NCI-H1436 treated with DMSO at 0.1 percent for 48 hours (cell line): Measurements from ENCODE around the gene CBLB.
"Not testable (repeated sequence)": the region's sequence is repeated elsewhere in the genome, so short reads cannot be mapped to it uniquely, and the experiment has no call there.

Experiments used
- DNase-seq: peaks from one replicate; lab custom pipeline; 2025; lab: John Stamatoyannopoulos, UW

The CBLB gene

GRCh38 chr3:105755121-105755886 is 113.5 kb downstream of the CBLB start:
- DNase-seq, result no peak

DNA sequence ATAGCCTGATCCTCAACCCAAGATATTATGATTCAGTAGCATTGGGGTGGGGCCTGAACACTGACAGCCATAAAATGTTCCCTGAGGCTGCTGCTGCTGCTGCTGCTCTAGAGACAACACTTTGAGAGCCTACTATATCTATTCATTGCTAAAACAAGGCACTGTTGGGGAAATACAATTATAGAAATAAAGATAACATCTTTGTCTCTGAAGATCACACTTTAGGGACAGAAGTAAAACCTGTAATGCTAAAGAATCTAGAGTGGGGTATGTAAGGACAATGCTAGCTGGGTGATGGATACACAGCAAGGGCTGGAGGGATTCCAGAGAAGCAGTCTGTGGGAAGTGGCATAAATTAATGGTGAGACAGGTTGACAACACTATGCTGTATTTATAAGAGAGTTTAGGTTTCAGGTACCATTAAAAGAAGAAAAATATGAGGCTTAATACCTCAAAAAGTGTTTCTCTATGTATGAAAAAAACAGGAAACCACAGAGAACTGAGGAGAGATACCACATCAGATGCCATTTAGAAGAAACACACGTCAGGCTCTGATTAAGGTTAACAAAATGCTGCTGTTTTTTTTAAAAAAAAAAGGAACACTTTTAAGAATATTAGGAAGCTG is 115.9 kb downstream of the CBLB start:
- no peak for DNase-seq

DNA sequence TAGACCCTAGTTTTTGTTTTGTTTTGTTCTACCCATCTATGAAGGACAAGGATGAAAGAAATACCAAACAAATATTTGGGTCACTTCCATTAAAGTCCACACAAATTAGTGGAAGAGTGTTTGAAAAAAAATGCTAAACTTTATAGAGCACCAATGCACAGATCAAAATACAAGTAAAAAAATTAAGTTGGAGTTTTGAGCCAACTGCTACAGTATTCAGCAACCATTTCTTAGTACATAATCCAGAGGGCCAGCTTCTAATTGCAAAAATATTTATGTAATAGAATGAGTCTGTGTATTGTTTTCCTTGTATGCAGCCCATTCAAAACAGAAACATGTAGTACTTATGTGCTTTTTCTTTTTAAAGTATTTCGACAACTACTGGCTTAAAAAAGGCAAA is 121.1 kb downstream of the CBLB start:
- DNase-seq, result no peak

- DNase-seq, result no peak
Observed at GRCh38 chr3:105747060-105747541, 121.7 kb downstream of the CBLB start.

DNA sequence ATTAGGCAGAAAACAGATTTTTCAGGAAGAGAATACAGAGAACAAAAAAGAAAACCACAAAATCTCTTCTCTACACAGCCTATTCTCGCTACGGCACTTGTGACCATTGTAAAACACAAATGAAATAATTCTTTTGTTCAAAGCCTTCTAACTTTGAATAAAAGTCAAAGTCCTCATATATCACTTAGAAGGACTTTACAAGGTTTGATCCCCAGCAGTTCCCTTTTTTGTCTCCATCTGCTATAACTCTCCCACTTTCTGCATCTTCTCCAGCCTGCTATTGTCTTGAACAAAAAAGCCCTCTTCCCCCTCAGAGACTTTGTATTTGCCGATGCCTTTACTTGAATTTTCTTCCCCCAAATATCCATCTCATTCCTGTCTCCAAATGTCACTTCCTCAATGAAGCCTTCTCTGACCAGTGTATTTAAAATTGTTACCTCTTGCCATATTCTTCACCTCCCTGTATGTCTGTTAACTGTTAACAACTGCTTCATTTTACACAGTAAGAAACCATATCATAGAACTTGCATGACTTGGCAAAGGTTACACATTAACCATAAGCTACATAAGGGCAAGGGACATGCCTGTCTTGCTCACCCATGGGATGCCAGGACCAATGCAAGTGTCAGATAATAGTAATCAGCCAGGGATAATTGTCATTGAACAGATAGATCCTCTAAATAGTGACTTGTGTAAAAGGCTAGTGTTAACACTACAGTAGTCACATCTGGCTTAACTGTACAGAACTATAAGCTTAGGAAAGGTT is 122.4 kb downstream of the CBLB start:
- no peak for DNase-seq

- DNase-seq, result no peak
Observed at GRCh38 chr3:105745046-105745445, 123.8 kb downstream of the CBLB start.

GRCh38 chr3:105744202-105744601 is 124.6 kb downstream of the CBLB start:
- no peak for DNase-seq

DNA sequence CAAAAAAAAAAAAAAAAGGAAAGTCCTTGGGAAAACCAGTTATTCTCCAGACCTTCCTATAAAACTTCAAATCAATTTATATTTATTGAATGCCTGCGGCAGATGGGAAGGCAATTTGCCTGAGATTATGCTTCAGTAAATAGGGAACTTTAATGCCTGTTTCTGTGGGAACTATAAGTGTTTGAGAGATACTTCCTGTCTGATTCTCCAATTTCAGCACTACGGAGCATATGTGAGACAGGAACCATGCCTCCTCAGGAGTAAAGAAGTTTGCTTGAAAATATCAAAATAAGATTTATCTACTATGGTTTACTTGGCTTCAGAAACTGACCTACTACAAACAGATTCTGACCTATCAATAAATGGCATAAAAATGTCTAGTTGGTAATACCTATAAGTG is 135.5 kb downstream of the CBLB start:
- DNase-seq, result no peak

- no peak for DNase-seq
Observed at GRCh38 chr3:105731686-105732085, 137.1 kb downstream of the CBLB start.

DNA sequence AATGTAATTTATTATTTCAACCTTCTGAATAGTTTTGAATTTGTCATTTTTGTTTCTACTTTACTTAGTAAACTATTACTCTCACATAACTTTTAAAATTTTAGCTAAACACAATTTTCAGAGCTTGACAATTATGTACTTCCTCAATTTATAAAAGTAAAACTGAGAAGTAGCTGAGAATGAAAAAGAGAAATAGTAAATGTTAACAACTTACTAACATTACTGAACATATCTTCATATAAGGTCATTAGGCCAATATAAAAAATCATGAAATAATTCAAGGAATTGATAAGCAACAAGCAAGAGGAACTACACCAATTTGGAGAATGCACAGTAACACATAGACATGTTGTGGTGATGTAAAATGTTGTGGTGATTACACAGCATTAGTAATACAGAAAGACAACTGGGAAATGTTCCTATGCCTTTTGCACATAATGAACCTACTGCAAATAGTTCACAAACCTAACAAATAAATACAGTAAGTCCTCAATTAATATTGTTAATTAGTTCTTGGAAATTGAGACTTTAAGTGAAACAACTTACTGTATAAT is 137.9 kb downstream of the CBLB start:
- DNase-seq, result no peak

DNA sequence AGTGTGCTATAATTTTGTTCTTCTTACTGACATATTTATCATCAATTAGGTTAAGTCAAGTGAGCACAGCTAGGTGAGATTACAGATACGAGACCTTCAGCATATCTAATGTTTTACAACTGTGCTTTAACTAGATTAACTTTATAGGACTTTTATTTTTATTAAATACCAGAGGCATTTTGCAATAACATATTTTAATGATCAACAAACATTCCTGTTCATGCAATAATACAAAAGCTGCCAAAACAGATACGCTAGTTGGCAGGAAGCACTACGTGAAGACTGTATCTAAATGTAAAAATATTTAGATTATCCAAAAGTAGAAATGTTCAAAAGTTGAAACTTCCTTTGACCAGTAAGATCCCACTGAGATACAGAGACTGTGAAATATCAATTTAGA is 139.1 kb downstream of the CBLB start:
- DNase-seq, result no peak

DNA sequence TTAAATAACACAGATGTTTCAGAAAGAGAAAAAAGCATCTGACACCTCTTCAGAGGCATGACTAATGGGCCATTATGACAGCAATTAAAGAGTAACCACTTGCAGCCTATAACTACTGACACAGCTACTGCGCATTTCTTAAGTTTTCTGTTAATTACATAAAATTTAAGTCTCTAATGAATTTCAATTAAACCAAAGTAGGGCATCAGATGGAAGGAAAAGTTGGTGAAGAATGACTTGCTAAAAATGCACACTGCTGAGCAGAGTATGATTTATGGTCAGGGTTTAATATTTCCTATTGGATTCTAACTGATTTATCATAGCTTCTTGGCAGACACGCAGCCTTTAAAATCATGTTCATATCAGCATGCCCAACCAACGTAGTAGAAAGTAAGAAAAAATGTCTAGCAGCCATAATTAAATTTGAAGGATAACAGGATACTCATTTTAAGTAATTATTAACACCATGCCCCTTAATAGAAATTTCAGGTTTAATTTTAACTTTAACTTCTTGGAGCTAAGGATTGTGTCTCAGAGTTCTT is 140.0 kb downstream of the CBLB start:
- DNase-seq, result no peak

DNA sequence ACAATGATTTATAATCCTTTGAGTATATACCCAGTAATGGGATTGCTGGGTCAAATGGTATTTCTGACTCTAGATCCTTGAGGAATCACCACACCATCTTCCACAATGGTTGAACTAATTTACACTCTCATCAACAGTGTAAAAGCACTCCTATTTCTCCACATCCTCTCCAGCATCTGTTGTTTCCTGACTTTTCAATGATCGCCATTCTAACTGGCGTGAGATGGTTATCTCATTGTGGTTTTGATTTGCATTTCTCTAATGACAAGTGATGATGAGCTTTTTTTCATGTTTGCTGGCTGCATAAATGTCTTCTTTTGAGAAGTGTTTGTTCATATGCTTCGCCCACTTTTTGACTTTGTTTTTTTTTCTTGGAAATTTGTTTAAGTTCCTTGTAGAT is 141.8 kb downstream of the CBLB start:
- DNase-seq, result not testable (repeated sequence)

DNA sequence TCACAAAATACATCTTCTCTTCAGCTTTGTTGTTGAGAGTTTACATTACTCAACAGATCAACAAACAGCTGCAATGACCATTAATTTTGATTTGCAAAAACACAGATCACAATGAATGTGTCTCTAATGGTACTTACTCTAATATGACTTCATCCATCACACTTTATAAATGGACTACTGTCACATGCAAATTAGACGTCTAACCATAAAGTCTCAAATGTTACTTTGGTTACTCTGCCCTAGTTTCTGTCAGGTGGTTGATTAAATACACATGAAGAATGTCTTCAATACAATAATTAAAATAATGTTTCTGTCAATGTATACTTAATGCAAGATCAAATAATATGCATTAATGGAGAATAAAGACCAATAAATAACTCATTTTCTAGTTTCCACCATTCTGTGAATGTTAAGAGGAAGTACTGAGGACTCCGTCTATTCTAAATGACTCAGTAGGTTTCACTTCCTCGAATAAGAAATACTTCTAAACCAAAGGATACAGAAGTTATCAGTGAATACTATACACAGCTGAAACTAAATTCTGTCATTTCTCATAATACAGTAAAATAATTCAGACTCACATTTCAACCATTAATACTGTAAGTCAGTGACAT is 145.8 kb downstream of the CBLB start:
- DNase-seq, result no peak

DNA sequence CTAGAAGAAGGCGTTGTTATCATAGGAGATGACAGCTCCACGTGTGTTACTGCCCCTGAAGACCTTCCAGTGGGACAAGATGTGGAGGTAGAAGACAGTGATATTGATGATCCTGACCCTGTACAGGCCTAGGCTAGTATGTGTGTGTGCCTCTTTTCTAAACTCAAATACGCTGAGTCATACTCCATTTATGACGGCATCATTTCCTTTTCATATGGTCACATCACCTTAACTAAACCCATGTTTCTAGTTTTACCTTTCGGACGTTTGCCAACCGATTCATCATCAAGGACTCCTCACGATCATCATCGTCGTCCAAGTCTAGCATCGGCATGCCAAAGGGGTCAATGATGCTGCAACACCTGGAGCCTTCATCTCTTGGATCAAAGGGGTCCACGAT is 149.0 kb downstream of the CBLB start:
- no peak for DNase-seq

DNA sequence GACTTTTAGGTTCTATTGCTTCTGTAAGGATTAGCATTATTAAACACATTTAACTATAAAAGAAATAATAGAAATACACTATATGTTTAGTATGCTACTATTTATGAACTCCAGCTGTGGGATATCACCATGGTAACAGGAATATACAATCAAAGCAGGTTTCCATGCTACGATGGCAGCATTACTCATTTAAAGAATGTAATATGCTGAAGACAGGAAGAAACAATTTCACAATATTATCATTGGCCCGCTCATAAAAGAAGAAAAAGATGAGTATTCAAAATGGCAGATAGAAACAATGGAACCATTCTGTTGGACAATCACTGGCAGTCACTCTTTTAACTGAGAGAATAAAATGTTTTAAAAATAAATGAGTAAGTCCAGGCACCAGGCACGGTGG is 153.4 kb downstream of the CBLB start:
- no peak for DNase-seq

DNA sequence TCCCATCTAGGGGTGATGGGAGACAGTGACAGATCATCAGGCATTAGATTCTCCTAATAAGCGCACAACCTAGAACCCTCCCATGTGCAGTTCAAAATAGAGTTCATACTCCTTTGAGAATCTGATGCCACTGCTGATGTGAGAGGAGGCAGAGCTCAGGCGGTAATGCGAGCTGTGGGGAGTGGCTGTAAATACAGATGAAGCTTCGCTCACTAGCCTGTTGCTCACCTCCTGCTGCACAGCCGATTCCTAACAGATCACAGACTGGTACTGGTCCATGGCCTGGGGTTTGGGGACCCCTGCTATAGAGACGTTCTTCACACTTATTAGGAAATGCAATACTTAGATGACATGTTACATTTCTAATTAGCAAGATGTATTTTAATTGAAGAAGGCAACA is 154.4 kb downstream of the CBLB start:
- DNase-seq, result no peak

DNA sequence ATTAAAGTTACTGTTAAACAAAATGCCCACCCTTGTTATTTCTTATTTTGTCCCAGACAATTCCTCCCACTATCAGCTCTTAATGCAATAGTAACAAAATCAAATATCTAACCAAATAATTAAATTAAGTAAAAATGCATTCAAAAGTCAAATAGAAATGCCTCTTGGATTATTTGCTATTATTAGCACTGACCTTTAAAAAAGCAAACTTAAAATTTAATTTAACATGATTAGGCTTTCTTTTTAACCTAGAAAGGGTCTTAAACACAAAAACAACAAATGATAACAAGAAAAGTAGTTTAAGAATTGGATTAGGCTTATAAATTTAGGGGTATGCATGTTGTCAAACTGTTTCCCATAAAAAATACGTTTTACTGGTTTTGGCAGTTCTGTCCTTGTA is 159.8 kb downstream of the CBLB start:
- no peak for DNase-seq

GRCh38 chr3:105707009-105707408 is 161.8 kb downstream of the CBLB start:
- no peak for DNase-seq

- no peak for DNase-seq
Observed at GRCh38 chr3:105704726-105705410, 163.9 kb downstream of the CBLB start.

DNA sequence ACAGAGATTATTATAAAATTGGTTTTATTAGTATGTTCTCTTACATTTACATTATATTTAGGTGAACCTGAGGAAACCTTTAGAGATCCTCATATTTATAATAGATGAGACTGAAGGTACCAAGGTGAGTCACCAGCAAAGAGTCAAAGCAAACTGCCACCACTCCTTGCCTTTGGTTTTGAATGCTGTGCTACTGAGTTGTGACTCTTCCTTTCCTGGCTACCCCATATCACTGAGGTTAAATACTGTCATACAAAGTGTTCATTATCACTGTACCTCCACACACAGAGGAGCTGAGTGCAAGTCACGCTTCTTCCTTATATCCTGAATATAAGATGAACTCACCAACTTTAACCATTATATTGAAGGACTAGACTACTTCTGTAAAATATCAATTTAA is 168.2 kb downstream of the CBLB start:
- no peak for DNase-seq
